ENCODE data around the gene ZBTB20. TPM values are rescaled to one million over a fixed set of nuclear protein-coding genes. Genes with fewer than 3 reads are reported as not detected.
A peak's percentile ranks its signal among the peaks of the same experiment; 100 is the strongest.

The ZBTB20 gene
- total RNA-seq, 1 experiment from 2014 or later, result 25.9 TPM

- no peak for DNase-seq (ENCODE audit: low read depth)
These were observed 662.2 kb downstream of the ZBTB20 start for GRCh38 chr3:114484919-114485318.

DNA sequence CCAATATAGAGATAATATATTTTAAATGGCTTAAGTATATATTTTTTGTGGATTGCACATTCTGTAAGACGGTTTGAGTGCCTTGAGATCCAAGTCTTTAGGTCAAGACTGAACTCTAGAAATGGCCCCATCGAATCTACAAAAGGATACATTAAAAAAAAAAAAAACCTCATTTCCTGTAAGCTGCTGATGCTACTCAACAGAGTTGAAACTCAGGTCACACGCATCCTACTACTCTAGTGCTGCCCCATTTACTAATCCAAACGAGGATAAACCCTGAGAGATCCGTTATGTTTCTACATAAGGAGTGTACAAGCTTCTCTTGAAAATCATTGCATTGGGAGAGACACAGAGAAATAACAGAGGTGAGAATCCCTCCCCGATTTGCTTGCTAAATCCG, 666.0 kb downstream of the ZBTB20 start:
- no peak for DNase-seq (ENCODE audit: low read depth)

DNA sequence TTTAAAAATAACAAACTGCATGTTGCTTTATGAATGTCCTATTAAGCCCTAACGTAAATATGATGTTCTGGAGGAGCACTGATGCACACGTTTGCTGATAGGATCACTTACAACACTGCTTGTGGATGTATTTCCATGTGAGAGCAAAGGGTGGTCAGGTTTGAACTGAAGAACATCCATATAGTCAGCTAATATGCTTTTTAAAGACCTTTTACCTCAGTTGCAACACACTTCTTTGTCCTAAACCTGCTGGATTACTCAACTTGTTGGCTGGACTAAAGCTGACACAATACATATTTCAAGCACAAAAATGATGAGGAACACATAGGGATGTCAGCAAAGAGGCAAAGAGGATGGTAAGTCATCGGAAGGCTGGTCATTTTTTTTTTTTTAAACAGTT, 666.6 kb downstream of the ZBTB20 start:
- DNase-seq (ENCODE audit: low read depth), result no peak

DNA sequence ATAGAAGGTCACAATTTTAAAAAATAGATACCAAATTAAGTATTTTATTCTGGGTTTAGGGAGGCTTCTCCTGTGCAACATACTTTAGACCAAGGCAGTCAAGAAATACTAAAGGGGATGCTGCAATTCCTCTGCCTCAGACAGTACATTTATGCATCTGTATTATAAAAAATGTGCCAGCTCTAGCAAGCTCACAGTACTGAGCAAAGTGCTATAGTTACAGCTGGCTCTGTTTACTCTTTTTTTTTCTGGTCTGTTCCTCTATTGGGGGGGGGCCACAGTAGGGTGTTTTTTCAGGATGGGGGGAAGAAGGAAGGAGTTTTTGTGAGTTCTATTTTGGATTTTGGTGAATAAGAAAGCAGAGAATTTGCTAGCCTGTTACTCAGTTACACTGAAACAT, 668.3 kb downstream of the ZBTB20 start:
- DNase-seq (ENCODE audit: low read depth), result no peak

DNA sequence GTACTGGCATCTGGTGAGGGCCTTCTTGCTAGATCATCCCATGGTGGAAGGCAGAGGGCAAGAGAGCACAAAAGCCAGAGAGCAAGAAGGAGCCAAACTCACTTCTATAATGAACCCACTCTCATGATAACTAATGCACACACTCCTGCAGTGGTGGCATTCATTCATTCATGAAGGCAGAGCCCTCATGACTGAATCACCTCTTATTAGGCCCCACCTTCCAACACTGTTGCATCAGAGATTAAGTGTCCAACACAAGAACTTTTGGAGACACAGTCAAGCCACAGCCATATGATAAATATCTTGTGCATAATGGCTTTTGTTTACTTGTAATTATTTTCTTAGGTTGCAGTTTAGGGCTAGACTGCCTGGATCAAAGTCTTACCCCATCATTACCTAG, 670.6 kb downstream of the ZBTB20 start:
- DNase-seq (ENCODE audit: low read depth), result no peak

DNA sequence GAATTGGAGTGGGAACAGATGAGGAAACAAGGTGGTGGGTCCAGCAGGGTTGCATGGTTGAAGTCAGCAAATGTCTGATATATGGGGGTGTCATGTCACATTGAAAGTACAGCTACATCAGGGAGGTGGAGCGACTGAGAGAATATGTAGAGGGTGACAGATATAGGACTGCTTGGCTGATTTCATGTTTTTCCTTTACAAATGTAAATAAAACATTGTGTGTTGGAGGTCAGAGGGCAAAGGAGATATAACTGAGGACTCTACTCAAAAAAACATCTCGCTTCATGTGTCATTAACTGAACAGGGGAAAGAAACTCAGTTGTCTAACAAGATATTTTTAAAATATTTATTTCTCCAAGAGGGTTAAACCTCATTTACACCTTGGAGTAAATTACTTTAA, 675.6 kb downstream of the ZBTB20 start:
- no peak for DNase-seq (ENCODE audit: low read depth)

DNA sequence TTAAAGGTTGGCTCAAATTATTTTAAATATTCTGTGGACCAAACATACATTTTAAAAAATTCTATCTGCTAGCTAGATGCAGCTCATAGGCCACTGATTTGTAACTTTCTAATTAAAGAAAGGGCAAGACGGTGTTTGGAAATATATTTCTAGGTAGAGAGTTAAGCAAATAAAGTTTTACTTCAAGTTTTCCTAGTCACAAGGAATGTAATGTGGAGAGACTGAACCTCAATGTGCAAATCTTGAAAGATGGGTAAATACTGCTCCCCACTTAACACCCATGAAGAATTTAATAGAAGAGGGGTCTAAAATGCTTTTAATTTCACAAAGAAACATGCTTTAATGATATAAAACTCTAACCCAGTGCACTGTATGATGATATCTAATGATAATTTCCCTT, 678.0 kb downstream of the ZBTB20 start:
- no peak for DNase-seq (ENCODE audit: low read depth)

- no peak for DNase-seq (ENCODE audit: low read depth)
These were observed 680.3 kb downstream of the ZBTB20 start for GRCh38 chr3:114466816-114467215.

DNA sequence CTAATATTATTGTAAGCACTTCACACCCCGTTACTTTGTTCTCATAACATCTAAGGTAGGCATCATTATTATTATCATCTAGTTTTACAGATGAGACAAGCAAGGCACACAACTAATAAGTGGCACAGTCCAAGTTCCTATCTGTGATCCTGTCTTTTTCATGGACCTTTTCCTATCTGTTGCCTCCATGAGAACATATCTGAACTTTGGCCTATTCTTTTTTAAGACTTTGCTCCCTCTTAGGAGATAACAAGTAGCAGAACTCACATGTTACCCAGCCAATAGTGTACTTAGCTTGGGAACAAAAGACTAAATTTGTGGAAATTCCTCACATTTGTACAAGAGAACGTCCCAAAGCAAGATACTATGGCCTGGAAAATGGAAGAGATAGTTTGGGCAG, 680.8 kb downstream of the ZBTB20 start:
- no peak for DNase-seq (ENCODE audit: low read depth)

DNA sequence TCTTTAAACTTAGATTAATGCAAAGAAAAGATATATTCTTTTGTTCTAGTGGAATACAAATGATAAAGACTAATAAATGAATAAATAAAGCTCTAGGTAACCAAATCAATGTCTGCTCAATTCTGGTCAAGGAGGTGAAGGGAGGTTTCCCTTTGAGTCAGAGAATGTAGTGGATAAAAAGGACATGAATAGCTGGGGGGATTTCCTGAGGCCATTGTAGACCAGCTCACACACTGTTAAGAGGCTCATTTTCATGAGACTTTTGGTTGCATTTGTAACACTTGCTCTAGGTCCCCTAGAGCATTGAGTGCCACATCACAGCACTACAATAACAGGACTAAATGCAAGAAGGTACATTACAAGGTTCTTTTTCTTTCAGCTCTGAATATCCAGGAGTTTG, 682.5 kb downstream of the ZBTB20 start:
- no peak for DNase-seq (ENCODE audit: low read depth)

DNA sequence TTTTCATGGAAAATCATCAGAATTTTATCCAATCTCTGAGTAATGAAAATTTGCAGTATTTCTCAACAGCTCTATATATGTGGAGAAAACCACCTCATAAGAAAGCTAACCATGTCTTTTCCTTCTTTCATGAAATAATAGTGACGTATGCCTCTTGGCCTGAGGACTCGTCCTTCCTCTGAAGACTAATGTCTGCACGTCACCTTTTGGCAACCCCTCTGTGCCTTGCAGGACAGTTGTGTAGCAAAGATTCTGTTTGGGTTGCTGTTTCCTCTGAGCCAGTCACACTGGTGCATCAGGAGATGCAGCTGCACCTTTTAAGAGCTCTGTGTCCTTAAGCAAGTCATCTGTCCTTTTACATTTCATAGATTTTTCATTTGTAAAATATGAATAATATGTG, 684.3 kb downstream of the ZBTB20 start:
- DNase-seq (ENCODE audit: low read depth), result no peak

DNA sequence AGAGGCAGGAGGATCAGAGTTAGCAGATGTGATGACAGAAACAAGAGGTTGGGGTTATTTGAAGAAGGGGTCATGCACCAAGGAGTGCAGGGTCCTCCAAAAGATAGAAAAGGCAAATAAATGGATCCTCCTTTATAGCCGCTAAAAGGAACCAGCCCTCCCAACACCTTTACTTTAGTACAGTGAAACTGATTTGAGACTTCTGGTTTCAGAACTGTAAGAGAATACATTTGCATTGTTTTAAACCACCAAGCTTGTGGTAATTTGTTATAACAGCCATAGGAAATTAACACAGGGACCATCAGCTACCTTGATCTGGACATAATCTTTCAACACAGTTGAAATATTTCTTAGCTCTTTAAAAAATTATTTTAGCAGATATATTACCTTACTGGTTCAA, 686.6 kb downstream of the ZBTB20 start:
- no peak for DNase-seq (ENCODE audit: low read depth)

DNA sequence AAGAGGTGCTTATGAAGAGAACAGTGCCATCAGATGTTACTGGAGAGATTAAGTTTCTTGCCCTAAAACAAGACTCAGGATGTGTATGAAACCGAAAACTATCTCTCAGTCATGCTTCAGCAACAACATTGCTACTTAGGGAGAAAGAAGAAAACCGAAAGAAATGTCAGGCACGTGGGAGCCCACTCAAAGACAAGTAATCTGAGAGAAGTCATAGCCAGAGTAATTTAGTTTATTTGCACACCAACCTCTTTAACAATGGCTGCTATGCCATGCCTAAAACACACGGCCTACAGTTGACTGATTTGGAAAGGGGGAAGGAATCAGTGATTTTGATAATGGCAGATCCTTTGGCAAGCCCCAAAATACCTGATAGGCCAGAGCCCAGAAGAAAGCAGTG, 690.3 kb downstream of the ZBTB20 start:
- no peak for DNase-seq (ENCODE audit: low read depth)

DNA sequence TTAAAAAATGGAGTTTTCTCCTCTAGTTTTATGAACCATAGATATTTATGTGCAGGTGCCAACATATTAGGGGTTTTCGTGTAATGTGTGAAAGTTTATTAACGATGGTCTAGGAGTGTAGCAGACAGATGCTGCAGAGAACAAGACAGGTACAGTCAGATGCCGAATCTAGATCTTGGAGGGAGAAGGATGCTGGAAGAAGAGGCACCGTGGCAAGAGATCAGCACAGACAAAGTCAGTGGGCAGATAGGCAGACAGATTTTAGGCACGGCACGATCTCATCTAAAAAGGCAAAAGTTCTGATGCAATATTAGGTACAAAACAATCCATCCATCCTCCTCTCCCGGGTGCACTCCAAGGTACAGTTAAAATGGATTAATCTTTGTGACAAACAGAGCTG, 691.7 kb downstream of the ZBTB20 start:
- DNase-seq (ENCODE audit: low read depth), result peak; percentile 23

DNA sequence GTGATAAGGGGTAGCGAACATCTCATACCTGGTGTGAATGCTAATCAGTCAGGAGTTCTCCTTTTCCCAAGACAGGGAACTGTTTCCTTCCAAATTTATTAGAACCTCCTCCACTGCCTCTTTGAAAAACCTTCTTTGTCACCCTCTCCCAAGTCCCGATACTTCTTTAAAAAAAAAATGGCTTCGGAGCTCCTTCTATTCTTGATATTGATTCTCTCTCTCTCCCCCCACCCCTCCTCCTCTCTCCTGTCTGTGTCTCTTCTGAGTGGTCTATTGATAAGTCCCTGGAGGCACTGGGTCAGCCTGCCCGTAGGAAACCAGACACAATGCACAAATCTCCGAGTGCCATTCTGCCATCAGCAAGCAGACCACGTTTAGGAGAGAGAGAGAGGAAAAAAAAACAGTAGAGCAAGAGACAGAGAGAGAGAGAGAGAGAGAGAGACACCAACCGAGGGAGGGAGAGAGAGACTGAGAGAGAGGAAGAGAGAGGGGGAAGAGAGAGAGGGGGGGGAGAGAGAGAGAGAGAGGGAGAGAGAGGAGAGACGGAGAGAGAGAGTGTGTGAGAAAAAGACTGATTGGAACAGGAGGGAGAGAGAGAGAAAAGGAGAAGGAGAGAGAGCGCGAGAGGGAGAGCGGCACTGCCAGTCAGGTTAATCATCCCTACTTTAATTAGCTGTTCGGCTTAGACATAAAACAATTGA, 692.4 kb downstream of the ZBTB20 start:
- DNase-seq (ENCODE audit: low read depth), result peak; percentile 53

DNA sequence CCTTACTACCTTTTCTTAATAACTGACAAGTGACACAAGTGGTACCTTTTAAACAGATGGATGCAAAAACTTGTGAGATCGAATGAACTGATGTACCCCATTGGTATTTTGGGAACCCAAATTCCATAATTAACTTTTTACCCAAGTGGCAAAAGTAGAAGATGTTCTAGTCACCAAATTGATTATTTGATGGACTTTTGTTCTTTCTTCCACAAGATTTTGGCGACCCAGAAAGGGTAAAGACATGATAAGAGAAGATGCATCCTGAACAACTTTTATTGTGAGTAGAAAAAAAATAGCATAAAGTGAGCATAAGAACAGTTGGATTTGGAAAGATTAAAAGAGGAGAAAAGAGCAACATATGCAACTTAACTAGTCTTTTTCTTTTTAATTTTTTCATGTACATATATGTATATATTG, 693.7 kb downstream of the ZBTB20 start:
- DNase-seq (ENCODE audit: low read depth), result no peak

- DNase-seq (ENCODE audit: low read depth), result no peak
These were observed 694.2 kb downstream of the ZBTB20 start for GRCh38 chr3:114452937-114453336.

- DNase-seq (ENCODE audit: low read depth), result peak; percentile 36
These were observed 694.8 kb downstream of the ZBTB20 start for GRCh38 chr3:114452256-114452655.

- peak; percentile 68 for DNase-seq (ENCODE audit: low read depth)
These were observed 695.5 kb downstream of the ZBTB20 start for GRCh38 chr3:114451561-114452018.

DNA sequence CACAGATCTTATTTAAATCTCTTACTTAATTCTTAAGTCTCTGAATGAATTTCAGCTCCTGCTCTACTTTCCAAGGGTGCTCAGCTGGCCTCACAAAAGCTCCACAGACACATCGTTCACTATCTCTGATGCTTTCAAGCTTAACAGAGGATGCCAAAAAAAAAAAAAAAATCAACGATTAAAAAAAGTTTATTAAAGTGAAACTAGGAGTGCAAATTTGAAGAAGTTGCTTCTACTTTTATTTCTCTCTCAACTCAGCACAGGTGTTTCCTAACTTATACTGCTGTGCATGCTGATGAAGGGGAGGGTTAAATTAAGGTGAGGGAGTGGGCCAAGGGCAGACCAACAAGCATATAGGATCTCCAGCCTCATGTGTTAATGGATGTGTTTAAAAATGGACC, 696.0 kb downstream of the ZBTB20 start:
- peak; percentile 40 for DNase-seq (ENCODE audit: low read depth)

DNA sequence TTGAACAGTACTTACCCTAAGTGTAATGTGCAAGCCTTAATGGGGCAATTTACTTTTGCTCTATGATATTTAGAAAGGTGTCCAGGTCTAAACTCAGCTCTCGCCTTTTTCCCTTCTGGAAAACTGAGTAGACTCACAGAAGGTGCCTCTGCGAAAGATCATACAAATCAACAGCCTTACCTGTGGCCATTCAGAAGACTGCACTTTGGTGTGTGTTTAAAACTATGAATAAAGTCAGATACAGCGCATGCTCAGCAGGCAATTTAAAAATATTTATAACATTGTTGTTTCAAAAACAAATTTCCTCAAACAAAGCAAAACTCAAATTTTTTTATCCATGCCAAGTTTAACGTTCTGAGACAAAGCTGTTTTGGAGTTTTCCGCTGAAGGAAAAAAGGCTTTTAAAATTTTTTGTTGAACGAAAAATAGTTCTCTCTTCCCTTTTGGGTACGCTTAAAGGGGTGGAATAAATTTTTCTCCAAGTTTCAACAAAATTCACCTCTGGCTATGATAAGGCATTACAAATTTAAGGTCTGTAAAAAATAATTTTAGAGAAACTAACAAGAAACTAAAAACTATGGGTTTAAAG, 697.0 kb downstream of the ZBTB20 start:
- DNase-seq (ENCODE audit: low read depth), result peak; percentile 61

GRCh38 chr3:114449271-114450007, 697.6 kb downstream of the ZBTB20 start:
- peak; percentile 47 for DNase-seq (ENCODE audit: low read depth)

GRCh38 chr3:114447950-114448479, 699.1 kb downstream of the ZBTB20 start:
- DNase-seq (ENCODE audit: low read depth), result no peak
